ENCODE data around the gene PRR12. TPM values are rescaled to one million over a fixed set of nuclear protein-coding genes. Genes with fewer than 3 reads are reported as not detected.

Gene PRR12
- total RNA-seq, 1 experiment from 2014 or later = 22.9 TPM

DNA sequence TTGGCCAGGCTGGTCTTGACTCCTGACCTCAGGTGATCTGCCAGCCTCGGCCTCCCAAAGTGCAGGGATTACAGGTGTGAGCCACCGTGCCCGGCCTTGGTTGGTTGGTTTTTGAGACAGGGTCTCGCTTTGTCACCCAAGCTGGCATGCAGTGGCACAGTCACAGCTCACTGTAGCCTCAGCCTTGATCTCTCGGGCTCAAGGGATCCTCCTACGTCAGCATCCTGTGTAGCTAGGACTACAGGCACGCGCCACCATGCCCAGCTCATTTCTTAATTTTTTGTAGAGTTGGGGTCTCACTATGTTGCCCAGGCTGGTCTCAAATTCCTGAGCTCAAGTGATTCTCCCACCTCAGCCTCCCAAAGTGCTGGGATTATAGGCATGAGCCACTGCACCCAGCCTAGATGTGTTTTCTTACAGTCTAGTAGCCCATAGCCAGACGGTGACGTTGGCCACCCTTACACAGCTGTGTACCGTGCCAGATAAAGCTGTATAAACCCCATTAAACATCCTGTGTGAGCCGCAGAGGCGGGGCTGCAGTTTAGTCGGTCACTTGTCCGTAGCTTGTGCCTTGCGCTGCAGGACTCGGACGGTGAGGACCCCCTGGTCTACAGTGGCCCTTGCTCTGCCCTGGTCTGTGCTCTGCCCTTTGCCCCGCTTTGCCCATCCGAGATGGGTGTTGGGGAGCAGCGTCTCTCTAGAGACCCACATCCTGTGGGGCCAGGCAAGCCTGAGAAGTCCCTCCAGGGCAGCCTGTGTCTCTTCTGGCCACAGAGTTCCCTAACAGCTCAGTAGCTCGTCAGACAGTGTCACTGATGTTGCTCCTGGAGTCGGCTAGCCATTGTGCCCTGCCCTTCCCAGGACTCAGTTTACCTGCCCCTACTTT lies 64.8 kb downstream of the PRR12 start:
- TF ChIP-seq, protein P1, sequence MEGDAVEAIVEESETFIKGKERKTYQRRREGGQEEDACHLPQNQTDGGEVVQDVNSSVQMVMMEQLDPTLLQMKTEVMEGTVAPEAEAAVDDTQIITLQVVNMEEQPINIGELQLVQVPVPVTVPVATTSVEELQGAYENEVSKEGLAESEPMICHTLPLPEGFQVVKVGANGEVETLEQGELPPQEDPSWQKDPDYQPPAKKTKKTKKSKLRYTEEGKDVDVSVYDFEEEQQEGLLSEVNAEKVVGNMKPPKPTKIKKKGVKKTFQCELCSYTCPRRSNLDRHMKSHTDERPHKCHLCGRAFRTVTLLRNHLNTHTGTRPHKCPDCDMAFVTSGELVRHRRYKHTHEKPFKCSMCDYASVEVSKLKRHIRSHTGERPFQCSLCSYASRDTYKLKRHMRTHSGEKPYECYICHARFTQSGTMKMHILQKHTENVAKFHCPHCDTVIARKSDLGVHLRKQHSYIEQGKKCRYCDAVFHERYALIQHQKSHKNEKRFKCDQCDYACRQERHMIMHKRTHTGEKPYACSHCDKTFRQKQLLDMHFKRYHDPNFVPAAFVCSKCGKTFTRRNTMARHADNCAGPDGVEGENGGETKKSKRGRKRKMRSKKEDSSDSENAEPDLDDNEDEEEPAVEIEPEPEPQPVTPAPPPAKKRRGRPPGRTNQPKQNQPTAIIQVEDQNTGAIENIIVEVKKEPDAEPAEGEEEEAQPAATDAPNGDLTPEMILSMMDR (IDR thresholded peaks at IDR 0.05) = no peak
- TF ChIP-seq POLR2AphosphoS5 (IDR thresholded peaks at IDR 0.05; ENCODE audit: low read depth, low read length) (no peak), TCF7L2 (IDR thresholded peaks at IDR 0.05; ENCODE audit: low read depth, low read length) (no peak), SIN3A (IDR thresholded peaks at IDR 0.05; ENCODE audit: borderline replicate concordance, insufficient read depth, low read depth, low read length) (no peak)
- TF ChIP-seq, protein P2, sequence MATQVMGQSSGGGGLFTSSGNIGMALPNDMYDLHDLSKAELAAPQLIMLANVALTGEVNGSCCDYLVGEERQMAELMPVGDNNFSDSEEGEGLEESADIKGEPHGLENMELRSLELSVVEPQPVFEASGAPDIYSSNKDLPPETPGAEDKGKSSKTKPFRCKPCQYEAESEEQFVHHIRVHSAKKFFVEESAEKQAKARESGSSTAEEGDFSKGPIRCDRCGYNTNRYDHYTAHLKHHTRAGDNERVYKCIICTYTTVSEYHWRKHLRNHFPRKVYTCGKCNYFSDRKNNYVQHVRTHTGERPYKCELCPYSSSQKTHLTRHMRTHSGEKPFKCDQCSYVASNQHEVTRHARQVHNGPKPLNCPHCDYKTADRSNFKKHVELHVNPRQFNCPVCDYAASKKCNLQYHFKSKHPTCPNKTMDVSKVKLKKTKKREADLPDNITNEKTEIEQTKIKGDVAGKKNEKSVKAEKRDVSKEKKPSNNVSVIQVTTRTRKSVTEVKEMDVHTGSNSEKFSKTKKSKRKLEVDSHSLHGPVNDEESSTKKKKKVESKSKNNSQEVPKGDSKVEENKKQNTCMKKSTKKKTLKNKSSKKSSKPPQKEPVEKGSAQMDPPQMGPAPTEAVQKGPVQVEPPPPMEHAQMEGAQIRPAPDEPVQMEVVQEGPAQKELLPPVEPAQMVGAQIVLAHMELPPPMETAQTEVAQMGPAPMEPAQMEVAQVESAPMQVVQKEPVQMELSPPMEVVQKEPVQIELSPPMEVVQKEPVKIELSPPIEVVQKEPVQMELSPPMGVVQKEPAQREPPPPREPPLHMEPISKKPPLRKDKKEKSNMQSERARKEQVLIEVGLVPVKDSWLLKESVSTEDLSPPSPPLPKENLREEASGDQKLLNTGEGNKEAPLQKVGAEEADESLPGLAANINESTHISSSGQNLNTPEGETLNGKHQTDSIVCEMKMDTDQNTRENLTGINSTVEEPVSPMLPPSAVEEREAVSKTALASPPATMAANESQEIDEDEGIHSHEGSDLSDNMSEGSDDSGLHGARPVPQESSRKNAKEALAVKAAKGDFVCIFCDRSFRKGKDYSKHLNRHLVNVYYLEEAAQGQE (IDR thresholded peaks at IDR 0.05; ENCODE audit: insufficient read depth in 1 of 2, low read depth in 2 of 2, low read length in 1 of 2) = no peak
- Histone ChIP-seq H3K4me1 (ENCODE audit: control insufficient read depth, insufficient read depth, low read length) (no peaks in the 10 kb centered on the region), H3K9me3 (ENCODE audit: control insufficient read depth, insufficient read depth, low read depth, low read length) (no peaks in the 10 kb centered on the region), H3K27me3 (ENCODE audit: control insufficient read depth, insufficient read depth, low read length) (no peaks in the 10 kb centered on the region), H3K4me3 (ENCODE audit: low read depth in 2 of 2, low read length in 2 of 2) (no peak overlapping the region), H3K27ac (ENCODE audit: low read length) (no peak overlapping the region), H3K36me3 (ENCODE audit: control insufficient read depth, insufficient read depth, low read length) (no peaks in the 10 kb centered on the region)
- ChIA-PET POLR2A (interaction anchor here (0.5 to 1.2 kb wide), 2 partner anchors 12 to 14 kb away, joined by 3 read pairs; partner anchors contain the start of gene SCAF1), CTCF (no interaction called here)
- BruUV-seq (replicated peaks) = no TSS peak
- intact Hi-C loops (cut with micrococcal nuclease; ENCODE audit: unreplicated experiment) (no loop called here), in situ Hi-C loops (cut with HindIII; ENCODE audit: low pct_unique_long_range_greater_than_20kb, low sequenced_read_pairs) (no loop called here)
- DNase-seq (ENCODE audit: low read depth, low spot score) (no peak), ATAC-seq (no peak)

DNA sequence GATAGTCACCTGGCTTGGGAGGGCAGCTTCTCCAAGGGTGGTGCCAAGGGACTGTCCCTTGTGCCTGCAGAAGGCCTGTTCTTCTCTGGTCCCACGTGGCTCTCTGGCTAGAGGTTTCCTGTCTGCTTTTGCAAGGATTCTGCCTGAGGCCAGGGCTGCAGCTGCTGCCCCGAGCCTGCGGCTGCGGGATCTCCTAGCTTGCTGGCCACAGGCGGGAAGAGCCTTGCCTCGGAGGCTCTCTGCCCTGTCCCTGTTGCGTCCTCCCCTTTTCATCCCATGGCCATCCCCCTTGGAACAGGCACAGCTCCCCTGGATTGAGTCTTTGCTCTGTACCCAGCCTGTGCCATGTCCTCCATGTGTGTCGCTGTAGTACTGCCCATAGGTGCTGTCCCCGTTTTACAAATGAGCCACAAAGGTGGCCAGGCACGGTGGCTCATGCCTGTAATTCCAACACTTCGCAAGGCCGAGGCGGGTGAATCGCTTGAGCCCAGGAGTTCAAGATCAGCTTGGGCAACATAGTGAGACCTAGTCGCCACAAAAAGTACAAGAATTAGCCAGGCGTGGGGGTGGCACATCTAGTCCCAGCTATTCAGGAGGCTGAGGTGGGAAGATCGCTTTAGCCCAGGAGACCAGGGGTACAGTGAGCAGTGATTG lies 65.6 kb downstream of the PRR12 start:
- no TSS peak for BruUV-seq (replicated peaks)
- DNase-seq (ENCODE audit: low read depth, low spot score) (no peak), ATAC-seq (no peak)
- intact Hi-C loops (cut with micrococcal nuclease; ENCODE audit: unreplicated experiment) = no loop called here
- Histone ChIP-seq H3K9me3 (ENCODE audit: control insufficient read depth, insufficient read depth, low read depth, low read length) (no peaks in the 10 kb centered on the region), H3K4me1 (ENCODE audit: control insufficient read depth, insufficient read depth, low read length) (no peaks in the 10 kb centered on the region), H3K27me3 (ENCODE audit: control insufficient read depth, insufficient read depth, low read length) (no peaks in the 10 kb centered on the region), H3K4me3 (ENCODE audit: low read depth in 2 of 2, low read length in 2 of 2) (no peak overlapping the region), H3K36me3 (ENCODE audit: control insufficient read depth, insufficient read depth, low read length) (no peaks in the 10 kb centered on the region), H3K27ac (ENCODE audit: low read length) (no peak overlapping the region)
- TF ChIP-seq SIN3A (IDR thresholded peaks at IDR 0.05; ENCODE audit: borderline replicate concordance, insufficient read depth, low read depth, low read length) (no peak), POLR2AphosphoS5 (IDR thresholded peaks at IDR 0.05; ENCODE audit: low read depth, low read length) (no peak), TCF7L2 (IDR thresholded peaks at IDR 0.05; ENCODE audit: low read depth, low read length) (no peak)
- TF ChIP-seq, protein P2 (IDR thresholded peaks at IDR 0.05; ENCODE audit: insufficient read depth in 1 of 2, low read depth in 2 of 2, low read length in 1 of 2) = no peak
- TF ChIP-seq, protein P1 (IDR thresholded peaks at IDR 0.05) = no peak
- CTCF ChIA-PET = no interaction called here
- in situ Hi-C loops (cut with HindIII; ENCODE audit: low pct_unique_long_range_greater_than_20kb, low sequenced_read_pairs) = no loop called here
- POLR2A ChIA-PET = interaction anchor here (1.2 kb wide), 1 partner anchor 13 kb away, joined by 3 read pairs; no protein-coding TSS in a partner anchor
